H9 (cell line): ENCODE data around the gene DLGAP4. TPM values are rescaled to one million over a fixed set of nuclear protein-coding genes. Genes with fewer than 3 reads are reported as not detected.

Experiments used
- DNase-seq: peaks from one replicate; pipeline ENCODE4 v3.0.0-alpha.2; 2017
- H2AFZ ChIP-seq: one replicate; pipeline ENCODE4 v1.6.1; 2013; ENCODE audit warnings: mild to moderate bottlenecking, low read length, control low read depth, moderate library complexity
- H2AK5ac ChIP-seq: 2 replicates; pipeline ENCODE4 v1.6.1; 2013; ENCODE audit warnings: low read length, control low read depth, mixed read lengths; ENCODE audit not compliant: insufficient read length
- H2BK120ac ChIP-seq: one replicate; pipeline ENCODE4 v1.6.1; 2013; ENCODE audit warnings: low read depth, mild to moderate bottlenecking, low read length, control low read depth, inconsistent platforms; ENCODE audit not compliant: poor library complexity, severe bottlenecking
- H2BK12ac ChIP-seq: 2 replicates; pipeline ENCODE4 v1.6.1; 2013; ENCODE audit warnings: low read length, control low read depth, mixed read lengths, low read depth; ENCODE audit not compliant: insufficient read length
- H2BK15ac ChIP-seq: 2 replicates; pipeline ENCODE4 v1.6.1; 2013; ENCODE audit warnings: low read depth, low read length, control low read depth
- H2BK20ac ChIP-seq: one replicate; pipeline ENCODE4 v1.6.1; 2013; ENCODE audit warnings: low read depth, mild to moderate bottlenecking, low read length, control low read depth, inconsistent platforms; ENCODE audit not compliant: poor library complexity, severe bottlenecking
- H2BK5ac ChIP-seq: 2 replicates; pipeline ENCODE4 v1.6.1; 2013; ENCODE audit warnings: low read length, control low read depth, mixed read lengths; ENCODE audit not compliant: insufficient read length
- H3K14ac ChIP-seq: 2 replicates; pipeline ENCODE4 v1.6.1; 2013; ENCODE audit warnings: low read length, control low read depth; ENCODE audit not compliant: insufficient read depth
- H3K18ac ChIP-seq: 2 replicates; pipeline ENCODE4 v1.6.1; 2013; ENCODE audit warnings: low read depth, mild to moderate bottlenecking, mixed read lengths, low read length, control low read depth; ENCODE audit not compliant: insufficient read length
- H3K23ac ChIP-seq: 2 replicates; pipeline ENCODE4 v1.6.1; 2013; ENCODE audit warnings: low read length, control low read depth, mixed read lengths, low read depth; ENCODE audit not compliant: insufficient read length
- H3K23me2 ChIP-seq: 2 replicates; pipeline ENCODE4 v1.6.1; 2013; ENCODE audit warnings: low read depth, mild to moderate bottlenecking, mixed read lengths, low read length, control low read depth; ENCODE audit not compliant: insufficient read length, poor library complexity, severe bottlenecking
- H3K27ac ChIP-seq: 2 replicates; pipeline ENCODE4 v1.5.1; 2013; ENCODE audit warnings: low read length, control low read depth, mixed read lengths, low read depth; ENCODE audit not compliant: insufficient read length
- H3K27me3 ChIP-seq: 2 replicates; pipeline ENCODE4 v1.6.1; 2013; ENCODE audit warnings: low read length, control low read depth, inconsistent platforms; ENCODE audit not compliant: insufficient read depth
- H3K4ac ChIP-seq: 2 replicates; pipeline ENCODE4 v1.6.1; 2013; ENCODE audit warnings: low read depth, mild to moderate bottlenecking, control low read depth, inconsistent platforms, low read length, moderate library complexity
- H3K4me1 ChIP-seq: 2 replicates; pipeline ENCODE4 v1.6.1; 2013; ENCODE audit warnings: low read length, control low read depth, inconsistent platforms; ENCODE audit not compliant: insufficient read depth
- H3K4me2 ChIP-seq: 2 replicates; pipeline ENCODE4 v1.6.1; 2013; ENCODE audit warnings: low read length, control low read depth, mixed read lengths; ENCODE audit not compliant: insufficient read length, insufficient read depth
- H3K56ac ChIP-seq: 2 replicates; pipeline ENCODE4 v1.6.1; 2013; ENCODE audit warnings: low read depth, mild to moderate bottlenecking, mixed read lengths, low read length, control low read depth; ENCODE audit not compliant: insufficient read length
- H3K79me1 ChIP-seq: 2 replicates; pipeline ENCODE4 v1.6.1; 2013; ENCODE audit warnings: low read depth, mild to moderate bottlenecking, moderate library complexity, low read length, control low read depth, inconsistent platforms; ENCODE audit not compliant: insufficient read depth, poor library complexity, severe bottlenecking
- H3K79me2 ChIP-seq: 2 replicates; pipeline ENCODE4 v1.6.1; 2013; ENCODE audit warnings: low read length, control low read depth, inconsistent platforms; ENCODE audit not compliant: insufficient read depth
- H3K9ac ChIP-seq: 2 replicates; pipeline ENCODE4 v1.6.1; 2013; ENCODE audit warnings: low read length, control low read depth, mixed read lengths; ENCODE audit not compliant: insufficient read length; ENCODE audit errors: extremely low read depth
- H3K9me3 ChIP-seq: one replicate; pipeline ENCODE4 v1.6.1; 2013; ENCODE audit warnings: low read depth, low read length, inconsistent platforms; ENCODE audit not compliant: control insufficient read depth
- H3T11ph ChIP-seq: one replicate; pipeline ENCODE4 v1.6.1; 2013; ENCODE audit warnings: mild to moderate bottlenecking, low read length, control low read depth, inconsistent platforms
- H4K20me1 ChIP-seq: one replicate; pipeline ENCODE4 v1.6.1; 2013; ENCODE audit not compliant: control insufficient read depth, insufficient read length, insufficient read depth
- H4K5ac ChIP-seq: 2 replicates; pipeline ENCODE4 v1.6.1; 2013; ENCODE audit warnings: low read depth, mild to moderate bottlenecking, mixed read lengths, low read length, control low read depth; ENCODE audit not compliant: insufficient read length
- H4K8ac ChIP-seq: replicated peaks from 2 replicates; pipeline ENCODE4 v1.6.1; 2013; ENCODE audit warnings: low read length, control low read depth, mixed read lengths, low read depth; ENCODE audit not compliant: insufficient read length
- H4K91ac ChIP-seq: 2 replicates; pipeline ENCODE4 v1.6.1; 2013; ENCODE audit warnings: low read depth, mild to moderate bottlenecking, moderate library complexity, mixed read lengths, low read length, control low read depth; ENCODE audit not compliant: insufficient read length
- H3K27ac Mint-ChIP-seq, 3 experiments: 2 replicates in 2 of 3; 3 replicates in 1 of 3; pipeline ENCODE4 v1.8.0; 2020 to 2021; ENCODE audit warnings: mixed read lengths in 3 of 3, mild to moderate bottlenecking in 1 of 3, moderate library complexity in 1 of 3
- H3K27me3 Mint-ChIP-seq: 2 replicates; pipeline ENCODE4 v1.8.0; 2021; ENCODE audit warnings: low read depth, mild to moderate bottlenecking, moderate library complexity, mixed read lengths
- H3K36me3 Mint-ChIP-seq, 3 experiments: 2 replicates in 2 of 3; 3 replicates in 1 of 3; pipeline ENCODE4 v1.8.0; 2020 to 2021; ENCODE audit warnings: low read depth in 3 of 3, mixed read lengths in 3 of 3; ENCODE audit not compliant: insufficient read depth in 1 of 3
- H3K4me1 Mint-ChIP-seq, 2 experiments: 2 replicates each; pipeline ENCODE4 v1.8.0; 2020; ENCODE audit warnings: mixed read lengths in 2 of 2
- H3K4me3 Mint-ChIP-seq, 2 experiments: 2 replicates in 1 of 2; 3 replicates in 1 of 2; pipeline ENCODE4 v1.8.0; 2020 to 2021; ENCODE audit warnings: mild to moderate bottlenecking in 2 of 2, mixed read lengths in 2 of 2, moderate library complexity in 1 of 2
- H3K9me3 Mint-ChIP-seq, 2 experiments: 2 replicates in 1 of 2; 3 replicates in 1 of 2; pipeline ENCODE4 v1.8.0; 2020; ENCODE audit warnings: mild to moderate bottlenecking in 2 of 2, mixed read lengths in 2 of 2, moderate library complexity in 1 of 2
- CTCF ChIP-seq: fragments of 200-600 bp; sonication (generic); conservative IDR thresholded peaks from 3 replicates; pipeline ENCODE4 v1.8.0; 2021; ENCODE audit warnings: antibody characterized with exemption, mild to moderate bottlenecking
- WGBS: extraction: QIAGEN DNeasy Blood & Tissue Kit; methylation state at CpG from one replicate; pipeline ENCODE4 v1.1.7; 2013; ENCODE audit warnings: missing lambda C conversion rate, low lambda C conversion rate, mixed read lengths; ENCODE audit not compliant: insufficient read length; ENCODE audit errors: extremely low coverage; 5-methylcytosine and 5-hydroxymethylcytosine counted together
- total RNA-seq: library from RNA; stranded (reverse); gene quantifications from 2 replicates; pipeline ENCODE4 v1.2.1, GENCODE V29; 2021

DLGAP4 gene
- total RNA-seq, 1 experiment from 2014 or later: 48.0 TPM

GRCh38 chr20:36415475-36416002 is 109.4 kb downstream of the DLGAP4 start:
- WGBS: no CpG with 5 or more reads among the region's 3 CpGs

More at GRCh38 chr20:36415475-36416002, 109.4 kb downstream of the DLGAP4 start:
- H3K18ac ChIP-seq: no peak overlapping the region
- H3K23ac ChIP-seq: no peak overlapping the region
- no peaks in the 10 kb centered on the region for H3K9me3 ChIP-seq
- DNase-seq: no peak
- H3K56ac ChIP-seq: no peak overlapping the region
- H3K14ac ChIP-seq: no peak overlapping the region
- H4K5ac ChIP-seq: no peak overlapping the region
- no peak overlapping the region for H3K27ac ChIP-seq
- H4K91ac ChIP-seq: no peak overlapping the region
- no peak overlapping the region for H4K8ac ChIP-seq
- no peak for TF ChIP-seq CTCF
- H3K4ac ChIP-seq: no peak overlapping the region
- H3K27me3 ChIP-seq: no peaks in the 10 kb centered on the region
- no peaks in the 10 kb centered on the region for H3K79me1 ChIP-seq
- no peak overlapping the region for H2AK5ac ChIP-seq
- no peaks in the 10 kb centered on the region; a peak in 1 of 5 replicates for H3K9me3 Mint-ChIP-seq
- H2BK5ac ChIP-seq: no peak overlapping the region
- H2BK15ac ChIP-seq: no peak overlapping the region
- H2BK12ac ChIP-seq: no peak overlapping the region
- peaks cover 8% of the 10 kb centered on the region for H3K27me3 Mint-ChIP-seq
- H3T11ph ChIP-seq: no peak overlapping the region
- no peak overlapping the region for H2AFZ ChIP-seq
- no peaks in the 10 kb centered on the region for H3K23me2 ChIP-seq
- H3K4me1 Mint-ChIP-seq: no peaks in the 10 kb centered on the region
- no peak overlapping the region for H3K27ac Mint-ChIP-seq
- no peak overlapping the region for H2BK20ac ChIP-seq
- H3K4me1 ChIP-seq: no peaks in the 10 kb centered on the region
- H3K4me3 Mint-ChIP-seq: no peak overlapping the region
- no peak overlapping the region for H3K9ac ChIP-seq
- no peak overlapping the region for H3K4me2 ChIP-seq
- H2BK120ac ChIP-seq: no peak overlapping the region
- H3K79me2 ChIP-seq: no peaks in the 10 kb centered on the region
- no peaks in the 10 kb centered on the region for H3K36me3 Mint-ChIP-seq
- H4K20me1 ChIP-seq: no peaks in the 10 kb centered on the region
